Gastrocnemius medialis (tissue), 4 donors: ENCODE measurements around the gene GALNT2. TPM values are rescaled to one million over a fixed set of nuclear protein-coding genes. Genes with fewer than 3 reads are reported as not detected.

Source experiments
- ATAC-seq, 2 donors: fragments of 150-250 bp; one replicate each; pipeline ENCODE4 v1.9.1; 2016
- DNase-seq, 2 donors: peaks; one replicate each; pipeline ENCODE4 v3.0.0-alpha.2; 2019
- H3K27ac ChIP-seq, 4 donors: fragments of 200-600 bp; sonication (generic); 1 replicate in 1 of 4; 2 replicates in 3 of 4; pipeline ENCODE4 v1.5.1; 2016 to 2018; ENCODE audit warnings: mild to moderate bottlenecking in 2 of 4, moderate library complexity in 1 of 4
- H3K27me3 ChIP-seq, 3 donors: fragments of 200-600 bp; sonication (generic) in 2 of 3; 1 replicate in 1 of 3; 2 replicates in 2 of 3; pipeline versions ENCODE4 v1.5.1 to v1.6.0; 2016 to 2019; ENCODE audit warnings: mild to moderate bottlenecking in 1 of 3, moderate library complexity in 1 of 3
- H3K36me3 ChIP-seq, 2 donors: fragments of 200-600 bp; sonication (generic) in 1 of 2; one replicate each; pipeline ENCODE4 v1.5.1; 2017 to 2018
- H3K4me1 ChIP-seq, 2 donors: fragments of 200-600 bp; sonication (generic) in 1 of 2; one replicate each; pipeline ENCODE4 v1.5.1; 2016 to 2017; ENCODE audit warnings: mild to moderate bottlenecking in 2 of 2
- H3K4me3 ChIP-seq, 4 donors: fragments of 200-600 bp; sonication (generic) in 3 of 4; 1 replicate in 1 of 4; 2 replicates in 3 of 4; pipeline ENCODE4 v1.5.1; 2016 to 2019; ENCODE audit warnings: mild to moderate bottlenecking in 2 of 4
- H3K9me3 ChIP-seq, 3 donors: fragments of 200-600 bp; sonication (generic) in 2 of 3; 1 replicate in 1 of 3; 2 replicates in 2 of 3; pipeline ENCODE4 v1.5.1; 2016 to 2019
- CTCF ChIP-seq, 5 experiments: fragments of 450-650 bp in 3 of 5; fragments of 200-600 bp in 2 of 5; sonication (generic) in 2 of 5; IDR thresholded peaks in 4 of 5; conservative IDR thresholded peaks in 1 of 5; 1 replicate in 4 of 5; 2 replicates in 1 of 5; pipeline ENCODE4 v1.5.1; 2016 to 2019; ENCODE audit warnings: antibody characterized with exemption in 5 of 5, mild to moderate bottlenecking in 3 of 5, moderate library complexity in 3 of 5
- POLR2A ChIP-seq, 2 donors: fragments of 450-650 bp; IDR thresholded peaks; one replicate each; pipeline ENCODE4 v1.6.1; 2017; ENCODE audit warnings: antibody characterized with exemption in 2 of 2, mild to moderate bottlenecking in 2 of 2, moderate library complexity in 2 of 2
- in situ Hi-C, 4 donors: fragments of 200-750 bp; cut with MboI; loops; one replicate each; pipeline versions ENCODE4 v1.15.0 to v1.8.0; 2017; ENCODE audit warnings: low sequenced_read_pairs in 4 of 4
- intact Hi-C: fragments of 100-400 bp; cut with DNase I; formaldehyde crosslinking; loops from one replicate; pipeline ENCODE4 v1.15.1; 2023; ENCODE audit warnings: low total_unique reads
- total RNA-seq, 4 donors: library from RNA; depleted of rRNA; stranded (reverse); fragments of >200 nt; gene quantifications; one replicate each; pipeline versions ENCODE4 v1.1.0 to v1.2.3, GENCODE V29; 2016

GALNT2 gene
- total RNA-seq, 4 donors from 2014 or later = 73.7 to 106 (median 78.3) TPM

DNA sequence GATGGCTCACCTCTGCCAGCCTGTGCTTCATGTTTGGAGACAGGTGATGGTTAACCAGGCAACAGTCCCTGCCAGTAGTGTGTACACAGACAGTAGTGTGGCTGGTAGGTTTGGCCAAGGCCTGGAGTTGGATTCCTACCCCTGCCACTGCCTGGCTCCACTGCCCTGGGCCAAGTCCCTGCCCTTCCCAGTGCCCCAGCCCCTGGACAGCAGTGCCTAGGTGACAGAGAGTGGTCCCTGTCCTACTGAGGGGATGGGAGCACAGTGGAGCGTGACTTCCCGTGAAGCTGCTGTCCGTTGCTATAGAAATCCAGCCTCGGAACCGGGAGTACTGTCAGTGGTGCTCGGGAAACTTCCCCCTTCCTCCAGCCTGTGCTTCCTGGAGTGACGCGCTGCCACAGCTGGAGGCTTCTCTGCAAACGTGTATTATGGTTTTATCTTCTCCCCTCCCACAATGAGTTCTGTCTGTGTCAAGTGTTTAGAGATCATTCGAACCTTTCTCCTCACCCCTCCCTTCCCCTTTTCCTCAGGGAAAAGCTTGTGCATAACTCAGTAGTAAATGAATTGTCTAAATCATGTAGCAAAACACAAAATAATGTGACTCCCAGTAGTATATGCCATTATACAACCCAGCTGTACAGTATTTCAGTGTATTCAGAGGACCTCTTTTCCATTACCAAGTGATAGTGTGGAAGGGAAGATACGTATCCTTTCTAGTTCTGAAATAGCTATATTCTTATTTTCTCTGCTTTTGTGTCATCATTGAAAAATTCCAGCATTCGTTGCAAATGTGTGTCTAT, 73.4 kb downstream of the GALNT2 start:
- Histone ChIP-seq H3K9me3 (no peaks in the 10 kb centered on the region), H3K4me3 (peak overlapping the region in 1 of 4 donors; percentile 18), H3K4me1 (peaks cover 64 to 73% of the 10 kb centered on the region in 2 donors), H3K27ac (peak overlapping the region; percentile 40 to 64 (median 56)), H3K36me3 (no peaks in the 10 kb centered on the region), H3K27me3 (no peaks in the 10 kb centered on the region)
- intact Hi-C loops = loop anchor here (1.0 kb wide), 1 partner anchor 32 kb away; no protein-coding TSS in a partner anchor
- in situ Hi-C loops = no loop called here
- peak; percentile 43 to 53 for ATAC-seq
- TF ChIP-seq CTCF (IDR thresholded peaks at IDR 0.05 in 4 of 5, conservative IDR thresholded peaks at IDR 0.05 in 1 of 5) (no peak), POLR2A (IDR thresholded peaks at IDR 0.05) (no peak)
- no peak for DNase-seq

- Histone ChIP-seq H3K4me1 (peaks cover 71 to 77% of the 10 kb centered on the region in 2 donors), H3K27ac (peak overlapping the region; percentile 40 to 64 (median 56)), H3K9me3 (no peaks in the 10 kb centered on the region), H3K27me3 (no peaks in the 10 kb centered on the region), H3K4me3 (no peak overlapping the region), H3K36me3 (no peaks in the 10 kb centered on the region)
- DNase-seq = no peak
- intact Hi-C loops = loop anchor here (1.0 kb wide), 1 partner anchor 33 kb away; no protein-coding TSS in a partner anchor
- in situ Hi-C loops = no loop called here
- ATAC-seq = peak; percentile 28 to 72
- TF ChIP-seq POLR2A (IDR thresholded peaks at IDR 0.05) (no peak), CTCF (IDR thresholded peaks at IDR 0.05 in 4 of 5, conservative IDR thresholded peaks at IDR 0.05 in 1 of 5) (no peak)
Observed at GRCh38 chr1:230141021-230141648, 74.1 kb downstream of the GALNT2 start.

- Histone ChIP-seq H3K36me3 (no peaks in the 10 kb centered on the region), H3K4me1 (peaks cover 73 to 77% of the 10 kb centered on the region in 2 donors), H3K27me3 (no peaks in the 10 kb centered on the region), H3K9me3 (no peaks in the 10 kb centered on the region), H3K27ac (peak overlapping the region in 1 of 4 donors; percentile 4), H3K4me3 (no peak overlapping the region)
- TF ChIP-seq POLR2A (IDR thresholded peaks at IDR 0.05) (no peak), CTCF (IDR thresholded peaks at IDR 0.05 in 4 of 5, conservative IDR thresholded peaks at IDR 0.05 in 1 of 5) (no peak)
- no peak for DNase-seq
- no peak for ATAC-seq
- in situ Hi-C loops = no loop called here
- intact Hi-C loops = loop anchor here (1.0 kb wide), 1 partner anchor 34 kb away; no protein-coding TSS in a partner anchor
Observed at GRCh38 chr1:230141797-230142607, 75.0 kb downstream of the GALNT2 start.

- no peak overlapping the region for H3K4me3 ChIP-seq
- DNase-seq (no peak), ATAC-seq (no peak)
- intact Hi-C loops = no loop called here
- TF ChIP-seq POLR2A (IDR thresholded peaks at IDR 0.05) (no peak), CTCF (IDR thresholded peaks at IDR 0.05 in 4 of 5, conservative IDR thresholded peaks at IDR 0.05 in 1 of 5) (no peak)
- H3K9me3 ChIP-seq = no peaks in the 10 kb centered on the region
- in situ Hi-C loops = no loop called here
- no peaks in the 10 kb centered on the region for H3K36me3 ChIP-seq
- peak overlapping the region in 1 of 4 donors; percentile 30 for H3K27ac ChIP-seq
- peaks cover 77 to 80% of the 10 kb centered on the region in 2 donors for H3K4me1 ChIP-seq
- no peaks in the 10 kb centered on the region for H3K27me3 ChIP-seq
Observed at GRCh38 chr1:230142608-230143210, 75.7 kb downstream of the GALNT2 start.
